GM19328 (cell line): Measurements from ENCODE around the gene NUP35.

Source experiments
- ATAC-seq: cut with Tn5 transposase; IDR thresholded peaks from one replicate; pipeline ENCODE4 v1.9.1; 2021; ENCODE audit warnings: mild to moderate bottlenecking, moderate library complexity; ENCODE audit not compliant: unreplicated experiment

NUP35 gene

DNA sequence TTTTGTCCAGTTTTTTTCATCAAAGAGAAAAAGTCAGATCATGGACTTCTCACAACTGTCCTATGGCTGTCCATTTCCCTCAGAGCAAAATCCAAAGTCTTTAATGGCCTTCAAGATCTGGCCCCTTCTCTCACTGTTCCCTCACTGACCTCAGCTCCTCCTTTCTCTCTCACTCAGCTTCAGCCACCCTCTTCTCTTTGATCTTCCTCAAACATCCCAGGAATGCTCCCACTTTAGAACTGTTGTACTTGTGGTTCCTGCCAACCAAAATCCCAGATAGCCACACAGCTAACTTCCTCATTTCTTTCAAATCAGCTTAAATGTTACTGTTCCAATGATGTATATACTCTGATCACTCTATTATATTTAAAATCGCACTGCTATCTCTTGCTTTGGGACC is 82.9 kb downstream of the NUP35 start:
- no peak for ATAC-seq

DNA sequence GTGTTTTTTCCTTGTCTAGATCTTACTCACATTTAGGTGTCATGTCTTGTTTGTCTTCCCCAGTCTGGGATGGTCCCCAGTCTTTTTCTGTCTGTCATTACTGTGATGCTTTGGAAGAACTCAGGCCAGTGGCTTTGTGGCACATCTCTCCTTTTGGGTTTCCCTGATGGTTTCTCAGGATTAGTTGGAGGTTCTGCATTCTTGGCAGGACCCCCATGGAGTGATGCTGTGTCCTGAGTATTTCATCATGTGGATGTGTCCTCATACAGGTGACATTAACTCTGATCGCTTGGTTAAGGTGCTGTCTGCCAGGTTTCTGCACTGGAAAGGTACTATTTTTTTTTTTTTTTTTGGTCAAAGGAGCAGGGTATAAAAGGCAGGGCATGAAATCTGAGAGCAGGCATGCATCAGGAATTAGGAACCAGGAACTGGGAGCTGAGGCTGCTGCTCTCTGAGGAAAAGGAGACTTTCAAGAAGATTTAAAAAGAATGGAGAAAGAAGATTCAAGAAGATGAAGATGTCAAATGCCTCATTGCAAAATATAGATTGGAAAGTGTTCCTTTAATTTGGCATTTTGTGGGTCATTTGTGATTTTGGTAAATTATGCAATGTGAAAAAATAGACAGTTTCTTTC is 85.3 kb downstream of the NUP35 start:
- no peak for ATAC-seq
